SK-N-MC (cell line): Measurements from ENCODE around the gene ABI3BP.

Experiments used
- EZH2 ChIP-seq: fragments of 200-600 bp; sonication (generic); IDR thresholded peaks from one replicate; pipeline ENCODE4 v1.6.1; 2017; ENCODE audit warnings: antibody characterized with exemption
- FOXP2 ChIP-seq: optimal IDR thresholded peaks from 2 replicates; pipeline ENCODE3; 2011; ENCODE audit warnings: mild to moderate bottlenecking, moderate library complexity; ENCODE audit not compliant: insufficient read depth; ENCODE audit errors: extremely low read length, control extremely low read depth
- POLR2AphosphoS5 ChIP-seq: IDR thresholded peaks from 2 replicates; pipeline ENCODE4 v1.6.1; 2012; ENCODE audit warnings: mild to moderate bottlenecking, low read depth, low read length, borderline replicate concordance

DNA sequence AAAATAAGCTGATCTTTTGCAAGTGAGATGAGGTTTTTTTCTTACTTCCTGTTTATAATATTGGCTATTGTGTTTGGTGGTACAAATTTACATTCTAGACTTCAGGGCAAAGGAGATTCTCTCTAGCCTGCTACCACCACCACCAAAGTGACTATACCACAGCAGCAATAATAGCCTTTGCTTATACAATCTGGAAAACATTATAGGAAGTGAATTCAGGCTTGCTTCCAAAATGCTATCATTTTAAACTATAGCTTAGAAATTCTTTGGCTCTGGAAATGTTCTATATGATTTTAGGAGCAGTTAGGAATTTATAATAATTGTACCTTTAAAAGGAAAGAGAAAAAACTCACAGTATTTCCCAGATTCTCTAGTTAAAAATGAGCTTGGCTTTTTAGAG lies 189.5 kb downstream of the ABI3BP start:
- no peak for TF ChIP-seq POLR2AphosphoS5
- TF ChIP-seq EZH2: no peak
- no peak for TF ChIP-seq FOXP2
